GM13976 (cell line): ENCODE data around the gene PAK1IP1.

Experiments
- DNase-seq: peaks from one replicate; pipeline ENCODE4 v3.0.0; 2012; ENCODE audit warnings: low spot score
- in situ Hi-C: fragments of 300-500 bp; cut with MboI; formaldehyde crosslinking; loops from one replicate; pipeline ENCODE4 v1.12.0; 2022; ENCODE audit warnings: low sequenced_read_pairs, mixed read lengths, inconsistent platforms; ENCODE audit not compliant: unreplicated experiment
- TF ChIP-seq, protein P1 (sequence below): IDR thresholded peaks from 2 replicates; pipeline ENCODE4 v1.5.1; 2012; ENCODE audit warnings: borderline replicate concordance, mild to moderate bottlenecking; ENCODE audit not compliant: insufficient read depth; ENCODE audit errors: extremely low read depth, missing control alignments, control extremely low read depth

The PAK1IP1 gene

DNA sequence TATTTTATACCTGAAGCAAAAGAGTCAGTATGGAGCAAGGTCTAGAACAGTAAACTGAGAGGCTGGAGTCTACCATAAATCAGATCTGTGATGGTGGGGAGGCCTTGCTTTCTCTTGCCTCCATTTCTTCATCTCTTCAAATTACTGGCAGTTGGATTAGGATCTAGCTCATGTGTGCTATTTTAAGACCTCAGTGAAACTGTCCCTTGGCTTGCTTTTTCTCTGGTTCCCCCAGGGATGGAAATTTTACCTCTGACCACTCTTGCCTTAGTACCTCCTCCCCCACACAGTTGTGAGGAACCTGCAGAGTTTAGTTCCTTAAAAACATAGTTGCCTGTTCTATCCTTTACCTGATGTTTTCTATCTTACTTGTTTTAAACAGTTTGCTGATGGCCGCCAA lies 61.3 kb downstream of the PAK1IP1 start:
- in situ Hi-C loops: no loop called here
- DNase-seq: no peak
- TF ChIP-seq, protein P1, sequence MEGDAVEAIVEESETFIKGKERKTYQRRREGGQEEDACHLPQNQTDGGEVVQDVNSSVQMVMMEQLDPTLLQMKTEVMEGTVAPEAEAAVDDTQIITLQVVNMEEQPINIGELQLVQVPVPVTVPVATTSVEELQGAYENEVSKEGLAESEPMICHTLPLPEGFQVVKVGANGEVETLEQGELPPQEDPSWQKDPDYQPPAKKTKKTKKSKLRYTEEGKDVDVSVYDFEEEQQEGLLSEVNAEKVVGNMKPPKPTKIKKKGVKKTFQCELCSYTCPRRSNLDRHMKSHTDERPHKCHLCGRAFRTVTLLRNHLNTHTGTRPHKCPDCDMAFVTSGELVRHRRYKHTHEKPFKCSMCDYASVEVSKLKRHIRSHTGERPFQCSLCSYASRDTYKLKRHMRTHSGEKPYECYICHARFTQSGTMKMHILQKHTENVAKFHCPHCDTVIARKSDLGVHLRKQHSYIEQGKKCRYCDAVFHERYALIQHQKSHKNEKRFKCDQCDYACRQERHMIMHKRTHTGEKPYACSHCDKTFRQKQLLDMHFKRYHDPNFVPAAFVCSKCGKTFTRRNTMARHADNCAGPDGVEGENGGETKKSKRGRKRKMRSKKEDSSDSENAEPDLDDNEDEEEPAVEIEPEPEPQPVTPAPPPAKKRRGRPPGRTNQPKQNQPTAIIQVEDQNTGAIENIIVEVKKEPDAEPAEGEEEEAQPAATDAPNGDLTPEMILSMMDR: no peak
